Measurements from ENCODE around the gene GPATCH8. TPM values are rescaled to one million over a fixed set of nuclear protein-coding genes. Genes with fewer than 3 reads are reported as not detected.
"Not testable (repeated sequence)": the region's sequence is repeated elsewhere in the genome, so short reads cannot be mapped to it uniquely, and the experiment has no call there.

The GPATCH8 gene
- total RNA-seq, 2 donors from 2014 or later, result 30.3 to 33.9 TPM

DNA sequence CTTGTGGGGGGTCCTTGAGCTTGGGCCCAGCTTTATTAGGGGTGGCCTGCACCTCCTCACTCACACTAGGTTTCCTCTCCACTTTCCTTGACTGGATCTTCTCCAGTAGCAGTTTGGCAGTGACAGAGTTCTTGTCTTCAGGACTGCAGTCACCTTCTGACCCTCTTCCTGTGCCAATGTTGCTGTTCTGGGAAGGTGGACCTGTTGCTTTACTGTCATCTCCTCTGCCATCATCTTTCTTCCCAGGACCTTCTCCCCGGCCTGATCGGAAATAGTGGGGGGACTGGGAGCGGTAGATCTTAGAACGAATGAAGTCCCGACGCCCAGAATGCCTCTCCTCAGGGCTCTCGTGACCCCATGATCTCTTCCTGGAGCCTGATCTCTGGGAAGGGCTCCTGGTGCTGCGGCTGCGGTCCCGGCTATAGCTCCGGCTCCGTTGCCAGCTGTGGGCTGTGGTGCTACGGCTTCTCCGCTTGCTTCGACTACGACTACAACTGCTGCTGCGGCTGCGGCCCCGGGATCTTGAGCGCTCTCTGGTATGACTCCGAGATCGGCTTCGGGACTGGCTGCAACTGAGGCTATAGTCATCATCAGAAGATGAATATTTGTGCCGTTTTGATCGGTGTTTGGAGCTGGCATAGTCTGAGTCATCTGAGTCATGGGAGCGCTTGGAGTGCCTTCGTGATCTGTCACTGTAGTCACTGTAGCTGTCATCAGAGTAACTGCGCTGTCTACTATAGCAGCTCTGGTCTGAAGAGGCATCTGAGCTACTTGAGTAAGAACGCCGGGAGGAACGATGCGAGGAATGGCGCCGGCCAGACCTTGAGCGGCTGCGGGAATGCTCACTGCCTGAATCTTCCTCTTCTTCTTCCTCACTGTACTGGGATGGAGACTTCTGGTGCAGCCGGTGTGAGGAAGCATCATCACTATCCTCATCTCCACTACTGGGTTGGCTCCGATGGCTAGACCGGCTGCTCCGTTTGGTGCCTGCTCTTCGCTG, 104.2 kb downstream of the GPATCH8 start:
- Histone ChIP-seq H3K36me3 (peaks cover 10% of the 10 kb centered on the region), H3K9ac (ENCODE audit: low read depth in 2 of 2, low read length in 2 of 2) (no peak overlapping the region), H3K27ac (no peak overlapping the region), H3K4me3 (no peak overlapping the region), H3K27me3 (no peaks in the 10 kb centered on the region), H3K4me1 (no peaks in the 10 kb centered on the region), H3K9me3 (no peaks in the 10 kb centered on the region)
- DNase-seq, result no peak
- intact Hi-C loops (cut with DNase I), result no loop called here
- TF ChIP-seq, protein P1, sequence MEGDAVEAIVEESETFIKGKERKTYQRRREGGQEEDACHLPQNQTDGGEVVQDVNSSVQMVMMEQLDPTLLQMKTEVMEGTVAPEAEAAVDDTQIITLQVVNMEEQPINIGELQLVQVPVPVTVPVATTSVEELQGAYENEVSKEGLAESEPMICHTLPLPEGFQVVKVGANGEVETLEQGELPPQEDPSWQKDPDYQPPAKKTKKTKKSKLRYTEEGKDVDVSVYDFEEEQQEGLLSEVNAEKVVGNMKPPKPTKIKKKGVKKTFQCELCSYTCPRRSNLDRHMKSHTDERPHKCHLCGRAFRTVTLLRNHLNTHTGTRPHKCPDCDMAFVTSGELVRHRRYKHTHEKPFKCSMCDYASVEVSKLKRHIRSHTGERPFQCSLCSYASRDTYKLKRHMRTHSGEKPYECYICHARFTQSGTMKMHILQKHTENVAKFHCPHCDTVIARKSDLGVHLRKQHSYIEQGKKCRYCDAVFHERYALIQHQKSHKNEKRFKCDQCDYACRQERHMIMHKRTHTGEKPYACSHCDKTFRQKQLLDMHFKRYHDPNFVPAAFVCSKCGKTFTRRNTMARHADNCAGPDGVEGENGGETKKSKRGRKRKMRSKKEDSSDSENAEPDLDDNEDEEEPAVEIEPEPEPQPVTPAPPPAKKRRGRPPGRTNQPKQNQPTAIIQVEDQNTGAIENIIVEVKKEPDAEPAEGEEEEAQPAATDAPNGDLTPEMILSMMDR (IDR thresholded peaks at IDR 0.05), result no peak

DNA sequence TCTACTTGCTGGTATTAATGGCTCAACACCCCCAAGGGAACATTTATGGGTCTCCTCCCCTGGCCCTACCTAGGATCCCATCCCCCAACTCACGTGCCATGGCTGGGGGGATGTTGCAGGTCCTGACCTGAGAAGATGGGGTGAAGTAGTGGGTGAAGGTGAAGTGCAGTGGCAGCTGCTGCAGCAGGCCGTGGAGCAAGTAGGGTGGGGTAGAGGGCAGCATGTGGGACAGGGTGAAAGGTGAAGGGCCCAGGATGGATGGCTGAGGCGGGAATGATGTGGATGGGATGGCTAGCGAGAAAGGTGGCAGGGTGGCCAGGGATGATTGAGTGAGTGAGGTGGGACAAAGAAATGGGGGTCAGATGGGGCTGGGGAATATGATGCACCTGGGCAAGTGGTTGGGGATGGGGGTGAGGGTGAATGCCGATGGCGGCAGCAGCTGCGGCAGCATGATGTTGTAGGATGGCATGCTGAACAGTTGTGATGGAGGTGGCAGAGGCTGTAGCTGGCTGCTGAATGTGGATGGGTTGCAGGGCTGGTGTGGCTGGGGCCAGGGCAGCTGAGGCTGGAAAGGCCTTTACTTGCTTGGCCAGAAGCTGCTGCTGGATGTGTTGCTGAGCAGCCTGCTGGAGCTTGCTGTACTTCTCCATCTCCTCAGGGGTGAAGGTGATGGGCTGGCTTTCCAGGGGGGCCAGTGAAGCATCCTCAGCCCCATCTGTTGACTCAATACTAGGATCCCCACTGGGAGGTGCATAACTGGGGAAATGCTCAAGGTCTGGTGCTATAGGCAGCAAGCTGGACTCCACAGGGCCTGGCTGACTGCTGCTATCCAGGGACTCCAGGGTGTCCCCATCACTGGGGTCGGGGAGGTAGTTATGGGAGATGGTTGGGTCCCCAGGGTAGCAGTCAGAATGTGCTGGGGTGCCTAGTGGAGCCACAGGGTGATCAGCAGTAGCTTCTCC, 105.4 kb downstream of the GPATCH8 start:
- no peaks in the 10 kb centered on the region for H3K9me3 ChIP-seq
- no peak overlapping the region for H3K4me3 ChIP-seq
- no peaks in the 10 kb centered on the region for H3K27me3 ChIP-seq
- H3K9ac ChIP-seq (ENCODE audit: low read depth in 2 of 2, low read length in 2 of 2), result no peak overlapping the region
- TF ChIP-seq, protein P1 (IDR thresholded peaks at IDR 0.05), result no peak
- H3K27ac ChIP-seq, result no peak overlapping the region
- no peak for DNase-seq
- H3K4me1 ChIP-seq, result no peaks in the 10 kb centered on the region
- intact Hi-C loops (cut with DNase I), result no loop called here
- peaks cover 10% of the 10 kb centered on the region for H3K36me3 ChIP-seq

DNA sequence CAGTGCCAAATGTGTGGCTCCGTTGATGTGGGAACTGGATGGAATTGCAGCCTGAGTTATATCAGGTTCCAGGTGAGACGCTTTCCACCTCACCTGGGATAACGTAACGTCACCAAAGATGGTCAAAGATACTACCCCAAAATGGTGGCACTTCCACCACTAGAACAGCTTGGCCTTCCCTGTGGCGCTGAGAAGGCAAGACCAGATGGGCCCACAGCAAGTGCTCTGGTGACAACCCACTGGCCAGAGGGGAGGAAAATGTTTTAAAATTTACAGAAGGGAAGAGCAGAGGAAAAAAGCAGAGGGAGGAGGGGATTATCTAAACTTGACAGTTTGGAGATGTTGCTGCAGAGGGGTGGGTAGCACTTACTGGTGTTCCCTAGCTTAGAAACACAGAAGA, 106.3 kb downstream of the GPATCH8 start:
- Histone ChIP-seq H3K27ac (no peak overlapping the region), H3K9ac (ENCODE audit: low read depth in 2 of 2, low read length in 2 of 2) (no peak overlapping the region), H3K36me3 (peaks cover 10% of the 10 kb centered on the region), H3K4me3 (no peak overlapping the region), H3K27me3 (no peaks in the 10 kb centered on the region), H3K9me3 (no peaks in the 10 kb centered on the region), H3K4me1 (no peaks in the 10 kb centered on the region)
- no peak for DNase-seq
- TF ChIP-seq, protein P1 (IDR thresholded peaks at IDR 0.05), result no peak
- intact Hi-C loops (cut with DNase I), result no loop called here

GRCh38 chr17:44394833-44395232, 108.4 kb downstream of the GPATCH8 start:
- Histone ChIP-seq H3K27ac (no peak overlapping the region), H3K9me3 (no peaks in the 10 kb centered on the region), H3K9ac (ENCODE audit: low read depth in 2 of 2, low read length in 2 of 2) (no peak overlapping the region), H3K4me3 (no peak overlapping the region), H3K36me3 (no peaks in the 10 kb centered on the region), H3K4me1 (no peaks in the 10 kb centered on the region), H3K27me3 (no peaks in the 10 kb centered on the region)
- intact Hi-C loops (cut with DNase I), result no loop called here
- TF ChIP-seq, protein P1 (IDR thresholded peaks at IDR 0.05), result no peak
- DNase-seq, result no peak

- H3K4me1 ChIP-seq; H3K9me3 ChIP-seq; intact Hi-C loops (cut with DNase I): not testable (repeated sequence)
Measured at GRCh38 chr17:44394112-44394511, 109.1 kb downstream of the GPATCH8 start.

More at GRCh38 chr17:44394112-44394511, 109.1 kb downstream of the GPATCH8 start:
- not testable (repeated sequence) for H3K36me3 ChIP-seq; DNase-seq; H3K27ac ChIP-seq; H3K27me3 ChIP-seq; H3K9ac ChIP-seq (ENCODE audit: low read depth in 2 of 2, low read length in 2 of 2); H3K4me3 ChIP-seq
